Thoracic aorta (tissue), 2 donors: ENCODE measurements around the gene CYP4F12. TPM values are rescaled to one million over a fixed set of nuclear protein-coding genes. Genes with fewer than 3 reads are reported as not detected.

ENCODE experiments used
- ATAC-seq: fragments of 150-250 bp; one replicate; pipeline ENCODE4 v1.8.0; 2017; ENCODE audit warnings: low read depth; ENCODE audit not compliant: insufficient number of reproducible peaks, low FRiP score
- DNase-seq: peaks from one replicate; pipeline ENCODE4 v3.0.0-alpha.2; 2020; ENCODE audit warnings: low spot score
- H3K27ac ChIP-seq, 2 donors: fragments of 200-600 bp; sonication (generic); 1 replicate in 1 of 2; 2 replicates in 1 of 2; pipeline ENCODE4 v1.5.1; 2016; ENCODE audit warnings: mild to moderate bottlenecking in 2 of 2, moderate library complexity in 2 of 2
- H3K27me3 ChIP-seq: fragments of 200-600 bp; sonication (generic); replicated peaks from 2 replicates; pipeline ENCODE4 v1.6.0; 2016; ENCODE audit warnings: mild to moderate bottlenecking; ENCODE audit not compliant: insufficient read depth
- H3K36me3 ChIP-seq: fragments of 200-600 bp; sonication (generic); one replicate; pipeline ENCODE4 v1.5.1; 2016
- H3K4me1 ChIP-seq, 2 donors: fragments of 200-600 bp; sonication (generic); 1 replicate in 1 of 2; 2 replicates in 1 of 2; pipeline versions ENCODE4 v1.5.1 to v1.6.0; 2016; ENCODE audit warnings: low read depth in 2 of 2, mild to moderate bottlenecking in 1 of 2; ENCODE audit not compliant: control insufficient read depth in 1 of 2
- H3K4me3 ChIP-seq: fragments of 200-600 bp; sonication (generic); 2 replicates; pipeline ENCODE4 v1.5.1; 2016; ENCODE audit warnings: mild to moderate bottlenecking
- H3K9me3 ChIP-seq: fragments of 200-600 bp; sonication (generic); 2 replicates; pipeline ENCODE4 v1.5.1; 2016
- total RNA-seq, 2 donors: library from RNA; depleted of rRNA; stranded (reverse); fragments of >200 nt; gene quantifications; one replicate each; pipeline versions ENCODE4 v1.1.0 to v1.2.3, GENCODE V29; 2016
- TF ChIP-seq, protein P1 (sequence below): fragments of 200-600 bp; sonication (generic); IDR thresholded peaks from one replicate; pipeline ENCODE4 v1.5.1; 2019; ENCODE audit warnings: antibody characterized with exemption

The CYP4F12 gene
- total RNA-seq, 2 donors from 2014 or later, result 4.6 to 4.7 TPM

DNA sequence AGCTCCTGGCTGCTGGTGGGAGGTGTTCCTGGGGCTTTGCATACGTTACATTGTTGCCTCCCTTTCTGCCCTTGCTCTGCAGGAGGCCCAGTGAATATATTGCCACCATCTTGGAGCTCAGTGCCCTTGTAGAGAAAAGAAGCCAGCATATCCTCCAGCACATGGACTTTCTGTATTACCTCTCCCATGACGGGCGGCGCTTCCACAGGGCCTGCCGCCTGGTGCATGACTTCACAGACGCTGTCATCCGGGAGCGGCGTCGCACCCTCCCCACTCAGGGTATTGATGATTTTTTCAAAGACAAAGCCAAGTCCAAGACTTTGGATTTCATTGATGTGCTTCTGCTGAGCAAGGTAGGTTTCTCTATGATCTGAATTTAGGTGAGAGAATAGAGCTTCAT lies 10.5 kb downstream of the CYP4F12 start:
- no peaks in the 10 kb centered on the region for H3K4me1 ChIP-seq
- H3K36me3 ChIP-seq, result no peaks in the 10 kb centered on the region
- no peak overlapping the region for H3K27ac ChIP-seq
- no peaks in the 10 kb centered on the region for H3K9me3 ChIP-seq
- TF ChIP-seq, protein P1, sequence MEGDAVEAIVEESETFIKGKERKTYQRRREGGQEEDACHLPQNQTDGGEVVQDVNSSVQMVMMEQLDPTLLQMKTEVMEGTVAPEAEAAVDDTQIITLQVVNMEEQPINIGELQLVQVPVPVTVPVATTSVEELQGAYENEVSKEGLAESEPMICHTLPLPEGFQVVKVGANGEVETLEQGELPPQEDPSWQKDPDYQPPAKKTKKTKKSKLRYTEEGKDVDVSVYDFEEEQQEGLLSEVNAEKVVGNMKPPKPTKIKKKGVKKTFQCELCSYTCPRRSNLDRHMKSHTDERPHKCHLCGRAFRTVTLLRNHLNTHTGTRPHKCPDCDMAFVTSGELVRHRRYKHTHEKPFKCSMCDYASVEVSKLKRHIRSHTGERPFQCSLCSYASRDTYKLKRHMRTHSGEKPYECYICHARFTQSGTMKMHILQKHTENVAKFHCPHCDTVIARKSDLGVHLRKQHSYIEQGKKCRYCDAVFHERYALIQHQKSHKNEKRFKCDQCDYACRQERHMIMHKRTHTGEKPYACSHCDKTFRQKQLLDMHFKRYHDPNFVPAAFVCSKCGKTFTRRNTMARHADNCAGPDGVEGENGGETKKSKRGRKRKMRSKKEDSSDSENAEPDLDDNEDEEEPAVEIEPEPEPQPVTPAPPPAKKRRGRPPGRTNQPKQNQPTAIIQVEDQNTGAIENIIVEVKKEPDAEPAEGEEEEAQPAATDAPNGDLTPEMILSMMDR, result no peak
- DNase-seq (no peak), ATAC-seq (no peak)
- no peak overlapping the region for H3K4me3 ChIP-seq
- no peaks in the 10 kb centered on the region for H3K27me3 ChIP-seq

DNA sequence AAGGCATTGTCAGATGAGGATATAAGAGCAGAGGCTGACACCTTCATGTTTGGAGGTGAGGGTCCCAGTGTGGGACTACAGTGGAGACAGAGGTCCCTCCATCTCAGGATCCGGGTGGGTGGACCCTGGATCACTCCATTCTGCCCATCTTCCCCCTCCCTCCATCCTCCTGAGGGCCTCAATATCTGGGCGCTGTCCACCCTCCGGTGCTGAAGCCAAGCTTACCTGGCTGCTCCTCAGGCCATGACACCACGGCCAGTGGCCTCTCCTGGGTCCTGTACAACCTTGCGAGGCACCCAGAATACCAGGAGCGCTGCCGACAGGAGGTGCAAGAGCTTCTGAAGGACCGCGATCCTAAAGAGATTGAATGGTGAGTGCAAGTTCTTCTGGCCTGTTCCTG lies 11.9 kb downstream of the CYP4F12 start:
- no peaks in the 10 kb centered on the region for H3K27me3 ChIP-seq
- H3K4me3 ChIP-seq, result no peak overlapping the region
- TF ChIP-seq, protein P1, result no peak
- peaks cover 3% of the 10 kb centered on the region for H3K9me3 ChIP-seq
- no peak for DNase-seq
- H3K27ac ChIP-seq, result no peak overlapping the region
- H3K36me3 ChIP-seq, result no peaks in the 10 kb centered on the region
- no peak for ATAC-seq
- H3K4me1 ChIP-seq, result no peaks in the 10 kb centered on the region

DNA sequence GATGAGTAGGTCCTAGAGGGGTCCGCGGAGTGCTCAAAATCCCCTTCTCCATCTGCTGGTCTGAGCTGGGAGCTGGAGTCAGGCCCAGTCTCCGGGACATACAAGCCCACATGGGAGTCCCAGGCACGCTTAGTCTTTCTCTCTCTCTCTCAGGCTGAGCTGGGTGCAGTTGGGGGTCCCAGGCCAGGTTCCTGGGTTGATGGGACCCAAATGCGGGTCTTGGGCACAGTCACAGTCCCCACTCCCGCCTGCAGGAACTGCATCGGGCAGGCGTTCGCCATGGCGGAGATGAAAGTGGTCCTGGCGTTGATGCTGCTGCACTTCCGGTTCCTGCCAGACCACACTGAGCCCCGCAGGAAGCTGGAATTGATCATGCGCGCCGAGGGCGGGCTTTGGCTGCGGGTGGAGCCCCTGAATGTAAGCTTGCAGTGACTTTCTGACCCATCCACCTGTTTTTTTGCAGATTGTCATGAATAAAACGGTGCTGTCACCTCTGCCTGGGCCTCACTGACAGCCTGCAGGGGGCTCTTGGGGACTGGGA lies 23.8 kb downstream of the CYP4F12 start:
- no peak overlapping the region for H3K27ac ChIP-seq
- no peaks in the 10 kb centered on the region for H3K27me3 ChIP-seq
- H3K9me3 ChIP-seq, result no peaks in the 10 kb centered on the region
- TF ChIP-seq, protein P1, result no peak
- H3K4me1 ChIP-seq, result no peaks in the 10 kb centered on the region
- ATAC-seq (no peak), DNase-seq (no peak)
- no peak overlapping the region for H3K4me3 ChIP-seq
- H3K36me3 ChIP-seq, result no peaks in the 10 kb centered on the region

DNA sequence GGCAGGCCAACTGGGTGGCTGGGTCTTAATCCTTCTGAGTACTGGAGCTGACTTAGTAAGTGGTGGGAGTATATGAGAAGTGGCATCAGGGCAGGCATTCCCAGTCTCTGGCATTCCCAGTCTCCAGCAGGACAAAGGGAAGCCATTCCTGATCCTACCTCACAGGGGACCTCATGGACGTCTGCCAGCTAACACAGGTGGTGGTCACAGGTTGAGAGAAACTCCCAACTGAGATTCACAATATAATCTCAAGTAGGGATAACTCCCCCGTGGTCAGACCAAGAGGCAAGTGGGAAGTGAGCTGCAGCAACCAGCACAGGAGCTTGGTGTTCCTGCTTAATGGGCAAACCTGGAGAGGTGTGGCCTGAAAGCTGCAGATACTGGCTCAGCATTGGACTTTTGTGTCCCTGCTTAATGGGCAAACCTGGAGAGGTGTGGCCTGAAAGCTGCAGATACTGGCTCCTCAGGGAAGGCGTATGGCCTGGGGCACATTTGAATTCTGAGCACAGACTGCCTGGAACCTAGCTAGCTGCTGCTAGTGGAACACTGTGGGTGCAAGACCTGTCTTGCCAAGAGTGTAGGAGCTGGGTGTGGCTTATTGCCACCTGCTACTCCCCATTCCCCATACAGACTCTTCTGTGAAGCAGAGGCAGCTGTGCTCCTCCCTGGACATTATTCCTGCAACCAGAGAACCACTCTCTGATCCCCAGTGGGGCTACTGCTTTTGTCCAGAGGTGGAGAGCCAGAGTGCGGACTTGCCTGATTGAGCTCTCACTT lies 29.1 kb downstream of the CYP4F12 start:
- no peak overlapping the region for H3K27ac ChIP-seq
- H3K36me3 ChIP-seq, result no peaks in the 10 kb centered on the region
- H3K4me3 ChIP-seq, result no peak overlapping the region
- H3K9me3 ChIP-seq, result no peaks in the 10 kb centered on the region
- TF ChIP-seq, protein P1, result no peak
- no peaks in the 10 kb centered on the region for H3K27me3 ChIP-seq
- no peak for ATAC-seq
- no peak for DNase-seq
- no peaks in the 10 kb centered on the region for H3K4me1 ChIP-seq

DNA sequence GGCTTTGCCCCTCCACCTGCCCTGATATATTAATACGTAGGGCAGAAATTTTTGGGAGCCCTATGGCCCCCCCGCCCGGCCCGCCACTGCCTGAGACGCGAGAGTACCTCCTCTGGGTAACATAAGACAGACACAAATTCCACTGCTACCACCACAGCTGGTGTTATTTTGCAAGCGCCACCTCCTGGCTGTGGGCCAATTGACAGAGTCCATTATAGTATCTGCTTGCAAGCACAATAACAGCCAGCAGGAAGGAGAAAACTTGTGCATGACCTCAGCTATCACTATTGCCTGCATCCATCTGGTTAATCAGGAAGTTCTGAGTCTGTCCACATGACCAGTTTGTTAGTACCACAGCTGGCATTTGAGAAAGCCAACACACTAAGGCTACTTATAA lies 29.6 kb downstream of the CYP4F12 start:
- H3K4me1 ChIP-seq, result no peaks in the 10 kb centered on the region
- TF ChIP-seq, protein P1, result no peak
- DNase-seq, result no peak
- H3K27ac ChIP-seq, result no peak overlapping the region
- no peak overlapping the region for H3K4me3 ChIP-seq
- H3K9me3 ChIP-seq, result no peaks in the 10 kb centered on the region
- ATAC-seq, result no peak
- no peaks in the 10 kb centered on the region for H3K27me3 ChIP-seq
- no peaks in the 10 kb centered on the region for H3K36me3 ChIP-seq
